Fibroblast of pulmonary artery (primary cell): Measurements from ENCODE around the gene BICC1.
A peak's percentile ranks its signal among the peaks of the same experiment; 100 is the strongest.

ENCODE experiments used
- DNase-seq: peaks from one replicate; pipeline ENCODE4 v3.0.0-alpha.2; 2010; ENCODE audit warnings: low read depth
- H3K4me3 ChIP-seq: replicated peaks from 2 replicates; pipeline ENCODE4 v1.5.1; 2011; ENCODE audit warnings: low read depth, mild to moderate bottlenecking, control low read depth, low read length, moderate library complexity
- CTCF ChIP-seq: IDR thresholded peaks from 2 replicates; pipeline ENCODE4 v1.5.1; 2011; ENCODE audit warnings: mild to moderate bottlenecking, control low read depth, low read length, inconsistent platforms; ENCODE audit errors: missing control alignments

BICC1 gene

GRCh38 chr10:58512491-58513187 lies at the start of gene BICC1:
BICC1 (plus strand) TSS chr10:58512872; CDS start chr10:58513144, 272 bp downstream.
- no peak for TF ChIP-seq CTCF
- DNase-seq = peak; percentile 58
- peak within 1 kb of the TSS; percentile 76 for H3K4me3 ChIP-seq

DNA sequence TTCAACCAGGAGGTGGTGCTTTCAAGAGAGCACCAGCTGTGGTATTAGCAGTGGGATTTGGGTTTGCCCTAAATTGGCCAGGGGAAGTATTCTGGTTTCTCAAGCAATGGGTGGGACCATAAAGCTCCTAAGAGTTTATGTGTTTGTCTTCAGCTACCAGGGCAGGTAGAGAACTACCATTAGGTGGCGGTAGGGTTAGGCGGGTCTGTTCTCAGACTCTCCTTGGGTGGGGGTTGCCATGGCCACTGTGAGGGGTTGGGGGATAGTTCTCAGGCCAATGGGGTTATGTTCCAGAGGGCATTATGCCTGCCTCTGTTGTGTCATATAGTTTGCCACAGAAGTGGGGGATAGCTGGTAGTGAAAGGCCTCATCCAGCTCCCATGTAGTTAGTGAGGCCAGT lies 47.7 kb upstream of the BICC1 start:
- no peak for DNase-seq
- TF ChIP-seq CTCF = no peak
- no peak overlapping the region for H3K4me3 ChIP-seq

GRCh38 chr10:58465629-58466028 lies 47.0 kb upstream of the BICC1 start:
- peak; percentile 70 for DNase-seq
- H3K4me3 ChIP-seq = no peak overlapping the region
- TF ChIP-seq CTCF = no peak

DNA sequence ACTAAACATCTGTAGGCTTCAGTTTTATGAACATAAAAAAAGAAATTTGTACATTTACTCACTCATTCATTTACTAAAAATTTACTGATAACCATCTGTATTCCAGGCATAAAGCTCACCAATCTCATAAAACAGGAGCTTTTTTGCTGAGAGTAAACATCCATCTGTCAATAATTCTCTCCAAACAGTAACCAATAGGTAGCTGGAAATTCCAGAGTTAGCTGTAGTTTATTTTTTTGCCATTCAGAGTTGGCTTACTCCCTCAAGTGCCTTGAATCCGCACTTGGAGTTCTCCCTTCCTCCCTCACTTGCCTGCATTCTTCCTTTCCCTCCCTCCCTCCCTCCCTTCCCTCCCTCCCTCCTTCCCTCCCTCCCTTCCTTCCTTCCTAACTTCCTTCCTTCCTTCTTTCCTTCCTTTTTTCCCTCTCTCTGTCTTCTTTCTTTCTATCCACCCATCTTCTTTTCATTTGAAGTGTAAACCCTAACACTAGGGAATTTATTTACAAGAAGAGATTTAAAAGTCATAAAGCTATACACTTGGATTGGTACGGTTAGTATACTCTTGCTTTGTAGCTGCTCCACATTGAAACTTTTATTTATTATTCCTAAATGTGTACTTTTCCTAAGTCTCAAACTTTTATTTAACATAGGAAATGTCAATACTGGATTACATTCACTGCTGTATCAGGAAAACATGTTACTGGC lies 44.6 kb upstream of the BICC1 start:
- no peak for TF ChIP-seq CTCF
- H3K4me3 ChIP-seq = no peak overlapping the region
- no peak for DNase-seq

DNA sequence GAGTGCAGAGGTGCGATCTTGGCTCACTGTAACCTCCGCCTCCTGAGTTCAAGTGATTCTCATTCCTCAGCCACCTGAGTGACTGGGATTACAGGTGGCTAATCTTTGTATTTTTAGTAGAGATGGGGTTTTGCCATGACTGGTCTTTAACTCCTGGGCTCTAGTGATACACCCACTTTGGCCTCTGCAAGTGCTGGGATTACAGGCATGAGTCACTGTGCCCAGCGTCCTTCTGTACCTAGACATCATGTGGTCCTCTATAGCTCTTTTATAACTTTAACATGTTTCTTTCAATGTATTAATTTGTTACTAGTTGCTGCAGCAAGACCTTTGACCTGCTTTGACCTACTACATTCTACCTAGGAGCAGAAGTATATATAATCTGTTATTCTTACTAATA lies 38.7 kb upstream of the BICC1 start:
- peak overlapping the region; percentile 53 for H3K4me3 ChIP-seq
- no peak for TF ChIP-seq CTCF
- DNase-seq = no peak

DNA sequence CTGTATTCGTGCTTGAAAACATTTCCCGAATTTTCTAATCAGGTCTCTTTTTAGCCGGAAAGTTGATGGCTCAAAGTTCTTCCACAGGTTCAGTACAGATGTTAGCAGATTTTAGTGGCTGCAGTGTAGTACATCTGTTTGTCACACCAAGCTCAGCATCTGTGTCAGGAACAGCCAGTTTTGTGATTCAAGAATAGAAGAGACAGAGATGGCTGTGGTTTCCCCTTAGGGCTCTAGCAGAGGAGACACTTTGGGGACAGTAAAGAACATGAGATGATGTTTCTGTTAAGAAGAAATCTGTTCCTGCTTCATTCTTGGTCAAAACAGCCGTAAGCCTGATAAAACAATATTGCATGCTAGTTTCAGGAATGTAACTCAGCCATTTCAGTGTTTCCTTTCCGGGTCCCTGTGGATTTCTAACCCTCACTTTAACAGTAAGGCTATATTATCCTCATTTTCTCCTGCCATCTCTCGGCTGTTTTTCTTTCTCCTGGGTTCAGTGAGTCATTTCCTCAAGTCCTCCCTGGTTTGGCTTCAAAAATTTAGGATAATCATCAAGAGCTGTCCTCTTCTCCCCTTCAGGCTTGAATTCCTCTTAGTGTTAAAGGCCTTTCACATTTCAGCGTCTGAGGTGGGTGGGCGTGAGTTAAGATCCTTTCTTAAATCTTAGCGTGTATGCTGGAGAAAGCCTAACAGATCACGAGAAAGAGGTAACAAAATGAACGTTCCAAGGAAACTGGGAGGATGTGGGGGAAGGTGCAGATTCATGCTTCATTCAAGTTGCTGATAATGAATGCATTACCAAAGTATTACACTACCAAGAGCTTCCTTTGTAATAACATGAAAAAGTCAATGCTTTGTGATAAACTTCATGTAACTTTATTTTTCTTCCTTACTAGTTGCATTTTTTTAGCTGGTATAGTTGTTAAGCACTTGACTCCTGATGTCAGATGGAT lies 37.1 kb upstream of the BICC1 start:
- peak; percentile 84 for DNase-seq
- peak overlapping the region; percentile 53 for H3K4me3 ChIP-seq
- no peak for TF ChIP-seq CTCF
